ENCODE results near the gene EIF2B5.

Gene EIF2B5

GRCh38 chr3:184174646-184175492 is 39.7 kb downstream of the EIF2B5 start, which contains the start of gene AP2M1:
TSS of gene AP2M1 (plus strand) at chr3:184174855. CDS start at chr3:184176994, 2,139 bp downstream.
- peak; percentile 96 for DNase-seq

GRCh38 chr3:184175506-184175905 is 40.3 kb downstream of the EIF2B5 start:
- no peak for DNase-seq

GRCh38 chr3:184175981-184176376 is 40.8 kb downstream of the EIF2B5 start:
- DNase-seq: no peak

GRCh38 chr3:184176377-184177330 is 41.5 kb downstream of the EIF2B5 start:
- DNase-seq: no peak

- no peak for DNase-seq
Observed at GRCh38 chr3:184177331-184177731, 42.2 kb downstream of the EIF2B5 start.

- no peak for DNase-seq
Observed at GRCh38 chr3:184177767-184178306, 42.7 kb downstream of the EIF2B5 start.

GRCh38 chr3:184178521-184179138 is 43.5 kb downstream of the EIF2B5 start:
- no peak for DNase-seq

GRCh38 chr3:184180165-184180564 is 45.0 kb downstream of the EIF2B5 start:
- no peak for DNase-seq

GRCh38 chr3:184181596-184181995 is 46.4 kb downstream of the EIF2B5 start:
- no peak for DNase-seq

GRCh38 chr3:184183679-184184078 is 48.5 kb downstream of the EIF2B5 start:
- DNase-seq: no peak

GRCh38 chr3:184184546-184185230 is 49.5 kb downstream of the EIF2B5 start:
- no peak for DNase-seq

GRCh38 chr3:184185461-184186183 is 50.5 kb downstream of the EIF2B5 start:
- peak; percentile 99 for DNase-seq

GRCh38 chr3:184186184-184186901 is 51.2 kb downstream of the EIF2B5 start, which contains the start of gene ABCF3:
TSS of gene ABCF3 (plus strand) at chr3:184186199. CDS start at chr3:184186208, 9 bp downstream.
- no peak for DNase-seq

GRCh38 chr3:184186902-184187207 is 51.7 kb downstream of the EIF2B5 start:
- no peak for DNase-seq

GRCh38 chr3:184188080-184188479 is 52.9 kb downstream of the EIF2B5 start:
- DNase-seq: no peak

- no peak for DNase-seq
Observed at GRCh38 chr3:184189421-184189820, 54.3 kb downstream of the EIF2B5 start.

- DNase-seq: no peak
Observed at GRCh38 chr3:184192889-184193288, 57.7 kb downstream of the EIF2B5 start.

GRCh38 chr3:184193991-184194539 is 58.9 kb downstream of the EIF2B5 start:
- no peak for DNase-seq

All from activated CD4-positive, alpha-beta T cell treated with anti-CD3 and anti-CD28 coated beads, Interleukin-2, amount 50 U/mL, for 1 hour (primary cell).